GM12878 (cell line): Measurements from ENCODE around the gene PTPN13. TPM values are rescaled to one million over a fixed set of nuclear protein-coding genes. Genes with fewer than 3 reads are reported as not detected.

Experiments used
- ATAC-seq: fragments of 200-7000 bp; cut with Tn5 transposase; 3 replicates; pipeline ENCODE4 v1.9.1; 2020; ENCODE audit warnings: mild to moderate bottlenecking, moderate library complexity
- BruUV-seq: library from RNA; stranded (reverse); fragments of 400-500 nt; replicated peaks from 2 replicates; lab custom pipeline; 2021; lab: Mats Ljungman, UMichigan
- CTCF ChIA-PET: fragments of 300-600 bp; sonication (Branson Sonifier 250); formaldehyde crosslinking; extraction: SDS; loops from one replicate; lab custom pipeline; 2021; ENCODE audit warnings: inconsistent platforms; lab: Yijun Ruan, JAX
- POLR2A ChIA-PET: fragments of 350-600 bp; formaldehyde crosslinking; extraction: SDS; loops from one replicate; lab custom pipeline; 2021; ENCODE audit warnings: inconsistent platforms; lab: Charles Lee
- RAD21 ChIA-PET: fragments of 300-600 bp; sonication (Branson Sonifier 250); formaldehyde crosslinking; loops from one replicate; lab custom pipeline; 2023; ENCODE audit warnings: antibody characterized with exemption; ENCODE audit not compliant: unreplicated experiment; lab: Charles Lee
- SMC1A ChIA-PET: fragments of 300-600 bp; sonication (Branson Sonifier 250); formaldehyde crosslinking; loops from one replicate; lab custom pipeline; 2023; ENCODE audit not compliant: unreplicated experiment, uncharacterized antibody; lab: Charles Lee
- DNase-seq: peaks from one replicate; pipeline ENCODE4 v3.0.0-alpha.2; 2011; ENCODE audit warnings: low read depth, low spot score
- FAIRE-seq: peaks from 3 replicates; lab custom pipeline; 2011; peaks lifted over from hg19 to GRCh38; lab: Jason Lieb, UNC
- H2AFZ ChIP-seq: 2 replicates; pipeline ENCODE4 v1.6.0; 2011; ENCODE audit warnings: low read depth, low read length, control low read depth; ENCODE audit not compliant: control insufficient read depth
- H3K27ac ChIP-seq: 2 replicates; pipeline ENCODE4 v1.5.1; 2011; ENCODE audit warnings: control low read depth; ENCODE audit not compliant: control insufficient read depth, insufficient read depth
- H3K27me3 ChIP-seq, 2 experiments: replicated peaks in 1 of 2; 2 replicates each; pipeline versions ENCODE4 v1.6.0 to v1.6.1; 2011; ENCODE audit warnings: low read length in 1 of 2; ENCODE audit not compliant: control insufficient read depth in 2 of 2, insufficient read depth in 2 of 2
- H3K36me3 ChIP-seq, 2 experiments: 2 replicates each; pipeline ENCODE4 v1.5.1; 2011; ENCODE audit warnings: low read length in 1 of 2; ENCODE audit not compliant: control insufficient read depth in 2 of 2, insufficient read depth in 2 of 2
- H3K4me1 ChIP-seq: 2 replicates; pipeline ENCODE4 v1.6.1; 2011; ENCODE audit warnings: mild to moderate bottlenecking, low read length, moderate library complexity, mixed read lengths; ENCODE audit not compliant: control insufficient read depth, insufficient read depth
- H3K4me2 ChIP-seq: 2 replicates; pipeline ENCODE4 v1.6.0; 2011; ENCODE audit warnings: control low read depth; ENCODE audit not compliant: control insufficient read depth, insufficient read depth
- H3K4me3 ChIP-seq: fragments of 200-600 bp; sonication (generic); 2 replicates; pipeline ENCODE4 v1.5.1; 2016
- H3K79me2 ChIP-seq: 2 replicates; pipeline ENCODE4 v1.6.0; 2011; ENCODE audit warnings: low read length; ENCODE audit not compliant: control insufficient read depth, insufficient read depth
- H3K9ac ChIP-seq: 2 replicates; pipeline ENCODE4 v1.8.0; 2011; ENCODE audit warnings: low read length, control low read depth, mixed read lengths; ENCODE audit not compliant: control insufficient read depth, insufficient read depth
- H3K9me3 ChIP-seq: replicated peaks from 3 replicates; pipeline ENCODE4 v1.5.1; 2011; ENCODE audit warnings: mild to moderate bottlenecking, low read length; ENCODE audit not compliant: control insufficient read depth, insufficient read depth
- H4K20me1 ChIP-seq: 2 replicates; pipeline ENCODE4 v1.6.0; 2011; ENCODE audit not compliant: control insufficient read depth, insufficient read depth
- BCL3 ChIP-seq: IDR thresholded peaks from 2 replicates; pipeline ENCODE4 v1.6.1; 2011; ENCODE audit warnings: borderline replicate concordance, low read depth, mild to moderate bottlenecking, moderate library complexity, low read length; ENCODE audit not compliant: insufficient read depth, poor library complexity, severe bottlenecking
- BHLHE40 ChIP-seq, 2 experiments: fragments of 450-650 bp in 1 of 2; IDR thresholded peaks; 2 replicates each; pipeline ENCODE4 v1.6.1; 2011 to 2017; ENCODE audit warnings: low read depth in 2 of 2, borderline replicate concordance in 1 of 2, improper control_type of control experiment in 1 of 2, low read length in 1 of 2, mild to moderate bottlenecking in 1 of 2
- CREM ChIP-seq: IDR thresholded peaks from 2 replicates; pipeline ENCODE4 v1.6.1; 2014; ENCODE audit warnings: antibody characterized with exemption, low read depth
- E2F8 ChIP-seq: fragments of 450-650 bp; IDR thresholded peaks from 2 replicates; pipeline ENCODE4 v1.6.1; 2018; ENCODE audit warnings: mild to moderate bottlenecking, low read depth, moderate library complexity; ENCODE audit not compliant: partially characterized antibody
- PBX3 ChIP-seq: IDR thresholded peaks from 2 replicates; pipeline ENCODE4 v1.6.1; 2011; ENCODE audit warnings: mild to moderate bottlenecking, low read depth, low read length, moderate library complexity; ENCODE audit not compliant: insufficient replicate concordance
- POLR2AphosphoS2 ChIP-seq: IDR thresholded peaks from 2 replicates; pipeline ENCODE4 v1.6.1; 2011; ENCODE audit warnings: low read depth, mild to moderate bottlenecking, low read length, improper control_type of control experiment, moderate library complexity
- RFX5 ChIP-seq: IDR thresholded peaks from 2 replicates; pipeline ENCODE4 v1.6.1; 2011; ENCODE audit warnings: low read depth, low read length, improper control_type of control experiment
- SIN3A ChIP-seq: IDR thresholded peaks from 2 replicates; pipeline ENCODE4 v1.6.1; 2012; ENCODE audit warnings: low read depth, low read length, improper control_type of control experiment
- ZNF592 ChIP-seq: fragments of 450-650 bp; IDR thresholded peaks from 2 replicates; pipeline ENCODE4 v1.6.1; 2017; ENCODE audit warnings: mild to moderate bottlenecking, moderate library complexity
- ZZZ3 ChIP-seq: IDR thresholded peaks from 2 replicates; pipeline ENCODE4 v1.6.1; 2011; ENCODE audit warnings: low read depth; ENCODE audit not compliant: control insufficient read depth, insufficient read length
- WGBS: methylation state at CpG from one replicate; pipeline ENCODE4 v1.1.6; 2016; ENCODE audit warnings: low lambda C conversion rate; ENCODE audit not compliant: insufficient replicate concordance, insufficient coverage; ENCODE audit errors: missing lambda C conversion rate; 5-methylcytosine and 5-hydroxymethylcytosine counted together
- in situ Hi-C: fragments of 300-500 bp; cut with MboI; formaldehyde crosslinking; loops from 9 replicates; pipeline ENCODE4 v1.14.3; 2018; ENCODE audit warnings: mixed read lengths
- intact Hi-C: fragments of 100-400 bp; cut with micrococcal nuclease; formaldehyde crosslinking; loops from one replicate; pipeline ENCODE4 v1.14.2; 2022; ENCODE audit not compliant: unreplicated experiment
- polyA plus RNA-seq, 11 experiments: library from polyadenylated mRNA; depleted of rRNA in 4 of 11; unstranded in 6 of 11; stranded (reverse) in 5 of 11; fragments of >200 nt; fragmentation: Nextera tagmentation in 4 of 11; fragmentation: Illumina TruSeq in 1 of 11; extraction: Ambion mirVana in 4 of 11; extraction: Trizol in 1 of 11; gene quantifications; 1 replicate in 1 of 11; 2 replicates in 10 of 11; pipeline versions ENCODE4 v1.2.1 to v1.2.3, GENCODE V29; 2011 to 2016; ENCODE audit warnings: inconsistent platforms in 2 of 11, missing spikeins in 2 of 11, low read depth in 1 of 11
- total RNA-seq, 4 experiments: library from RNA; depleted of rRNA in 3 of 4; stranded (reverse); fragments of >200 nt in 3 of 4; fragmentation: Illumina TruSeq in 1 of 4; extraction: Trizol in 1 of 4; gene quantifications; 2 replicates each; pipeline versions ENCODE4 v1.2.1 to v1.2.3, GENCODE V29; 2013 to 2021

PTPN13 gene
- total and polyA plus RNA-seq, 10 of the 15 experiments (the other 5 are each of a cell fraction or from before 2014, with no cell fraction given): 8.5 to 69.4 (median 33.9) TPM

GRCh38 chr4:86641516-86642090 is 47.5 kb downstream of the PTPN13 start (continued):
- TF ChIP-seq E2F8 (no peak), ZZZ3 (no peak)

- Histone ChIP-seq H3K4me3 (no peak overlapping the region), H3K4me2 (no peak overlapping the region), H3K9ac (no peak overlapping the region), H3K79me2 (no peaks in the 10 kb centered on the region), H3K27ac (no peak overlapping the region), H3K9me3 (no peaks in the 10 kb centered on the region), H3K36me3 (no peaks in the 10 kb centered on the region), H3K27me3 (no peaks in the 10 kb centered on the region), H3K4me1 (no peaks in the 10 kb centered on the region), H2AFZ (no peak overlapping the region), H4K20me1 (no peaks in the 10 kb centered on the region)
- ChIA-PET SMC1A (interaction anchor here (0.7 to 2.9 kb wide), 4 partner anchors 9 to 147 kb away, joined by 3 to 9 read pairs (median 4); no protein-coding TSS in a partner anchor), CTCF (interaction anchor here (1.7 kb wide), 1 partner anchor 14 kb away, joined by 4 read pairs; no protein-coding TSS in a partner anchor), RAD21 (no interaction called here), POLR2A (interaction anchor here (1.3 kb wide), 1 partner anchor 10 kb away, joined by 3 read pairs; no protein-coding TSS in a partner anchor)
- no TSS peak for BruUV-seq
- in situ Hi-C loops (no loop called here), intact Hi-C loops (no loop called here)
- DNase-seq (no peak), ATAC-seq (peak; percentile 53), FAIRE-seq (no peak)
- WGBS: 18% methylated on average over 8 of the region's 8 CpGs
- TF ChIP-seq SIN3A: no peak
- TF ChIP-seq ZNF592: no peak
- TF ChIP-seq BCL3: no peak
- no peak for TF ChIP-seq POLR2AphosphoS2
- no peak for TF ChIP-seq RFX5
- TF ChIP-seq BHLHE40 (IDR thresholded peaks at IDR 0.05; ENCODE audit: borderline replicate concordance in 1 of 2, low read depth in 2 of 2, low read length in 1 of 2): no peak
- TF ChIP-seq PBX3: no peak
- TF ChIP-seq CREM: 0 out of 2 replicates have a peak, but pooled peaks have one; percentile 20
These were observed 50.8 kb downstream of the PTPN13 start for GRCh38 chr4:86644892-86645291.
